Posterior cingulate gyrus (tissue), 11 donors: ENCODE results near the gene ARID5B.
A peak's percentile ranks its signal among the peaks of the same experiment; 100 is the strongest.
"Not testable (repeated sequence)": the region's sequence is repeated elsewhere in the genome, so short reads cannot be mapped to it uniquely, and the experiment has no call there.

ENCODE experiments used
- DNase-seq, 10 donors: peaks; one replicate each; pipeline versions ENCODE4 v3.0.0 to v3.0.0-alpha.2; 2020 to 2021; ENCODE audit warnings: mixed read lengths in 3 of 10
- intact Hi-C: fragments of 100-400 bp; cut with DNase I; formaldehyde crosslinking; loops from one replicate; pipeline ENCODE4 v1.15.1; 2023

ARID5B gene

DNA sequence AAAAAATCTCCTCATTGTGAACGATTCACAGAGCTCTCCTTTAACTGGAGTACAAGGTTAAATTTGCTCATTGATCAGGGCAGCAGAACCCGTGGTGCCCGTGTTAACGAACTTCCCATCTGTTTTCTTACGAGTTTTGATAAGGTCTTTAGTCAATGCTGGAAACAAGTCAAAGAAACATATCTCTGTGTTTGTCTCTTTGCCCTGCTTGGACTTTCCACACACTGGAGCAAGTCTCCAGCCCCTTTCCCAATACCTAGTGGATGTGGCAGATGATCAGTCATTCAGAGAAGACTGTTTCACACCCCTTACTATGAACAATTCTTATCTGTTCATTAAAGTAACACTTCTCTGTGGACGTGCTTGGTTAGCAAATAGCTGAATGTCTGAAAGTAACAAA is 121.3 kb downstream of the ARID5B start:
- intact Hi-C loops: no loop called here
- no peak for DNase-seq

DNA sequence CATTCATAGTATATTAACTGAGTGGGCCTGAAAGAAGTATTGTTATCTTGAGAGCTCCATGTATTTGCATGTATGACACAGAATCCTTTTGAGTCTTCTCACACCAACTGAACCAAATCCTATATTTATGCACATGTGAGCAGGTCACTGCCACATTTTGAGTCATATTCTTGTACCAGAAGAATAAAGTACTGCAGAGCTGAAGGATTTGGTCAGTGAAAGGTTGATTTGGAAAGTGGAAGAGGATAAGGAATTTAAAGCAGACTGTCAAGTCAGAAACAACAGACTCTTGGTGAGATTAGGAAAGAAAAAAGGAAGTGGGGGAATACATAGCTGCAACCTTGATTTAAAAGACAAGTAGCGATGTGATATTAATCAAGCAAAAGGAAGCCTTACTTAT is 121.8 kb downstream of the ARID5B start:
- intact Hi-C loops: no loop called here
- no peak for DNase-seq

DNA sequence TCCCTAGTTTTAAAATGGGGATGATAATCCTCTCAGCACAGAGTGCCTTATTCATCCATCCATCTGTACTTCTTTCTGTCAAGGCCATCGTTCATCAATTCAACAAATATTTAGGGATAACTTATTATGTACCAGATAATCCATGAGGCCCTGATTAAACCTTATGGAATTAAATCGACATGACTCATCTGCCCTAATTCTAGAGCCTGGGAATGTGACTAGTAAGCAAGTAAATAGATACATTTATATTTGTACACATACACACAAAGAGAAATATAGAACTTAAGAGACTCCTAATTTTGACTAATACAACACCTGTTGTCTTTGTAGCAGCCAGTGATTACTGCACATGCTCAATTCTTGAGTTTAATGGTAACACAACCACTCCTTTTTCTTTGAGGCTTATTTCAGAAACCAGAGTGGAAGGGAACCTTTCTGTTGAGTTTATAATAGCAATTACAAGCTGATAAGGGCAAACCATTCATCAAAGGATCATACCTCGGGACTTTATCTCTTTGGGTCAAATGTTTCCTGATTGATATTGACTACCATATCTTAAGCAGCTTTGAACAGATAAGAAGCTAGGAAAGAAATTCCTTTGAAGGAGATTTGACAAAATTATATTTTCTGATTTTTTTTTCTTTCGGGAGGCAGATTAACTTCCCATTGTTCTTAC is 122.7 kb downstream of the ARID5B start:
- intact Hi-C loops: no loop called here
- no peak for DNase-seq

DNA sequence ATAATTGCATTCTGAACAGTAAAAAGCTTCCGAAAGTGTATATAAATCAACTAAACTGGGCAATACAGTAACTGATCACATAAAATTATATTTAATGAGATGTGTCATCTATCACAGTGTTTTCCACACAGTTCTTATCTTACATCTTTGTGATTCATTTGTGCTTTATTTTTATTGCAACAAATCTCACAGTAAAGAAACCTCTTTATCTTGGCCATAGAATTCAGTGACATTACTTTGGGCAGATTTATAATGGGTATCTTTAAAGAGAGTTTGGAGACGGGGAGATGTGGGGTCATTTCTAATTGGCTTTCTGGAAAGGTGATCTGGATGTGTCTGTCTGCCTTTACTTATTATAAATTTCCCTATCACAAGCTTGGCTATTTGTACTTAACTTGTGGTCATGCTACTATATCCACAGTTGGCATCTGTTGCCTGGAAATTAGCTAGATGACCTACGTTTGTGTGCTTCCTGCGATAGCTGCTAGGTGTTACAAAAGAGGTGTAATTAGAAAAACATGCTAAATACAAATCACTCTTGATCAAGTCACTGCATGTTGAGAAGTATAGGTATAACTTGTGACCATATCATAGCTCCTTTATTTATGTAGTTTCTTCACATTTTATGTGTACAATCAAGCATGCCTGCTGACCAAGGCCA is 123.8 kb downstream of the ARID5B start:
- intact Hi-C loops: no loop called here
- no peak for DNase-seq

DNA sequence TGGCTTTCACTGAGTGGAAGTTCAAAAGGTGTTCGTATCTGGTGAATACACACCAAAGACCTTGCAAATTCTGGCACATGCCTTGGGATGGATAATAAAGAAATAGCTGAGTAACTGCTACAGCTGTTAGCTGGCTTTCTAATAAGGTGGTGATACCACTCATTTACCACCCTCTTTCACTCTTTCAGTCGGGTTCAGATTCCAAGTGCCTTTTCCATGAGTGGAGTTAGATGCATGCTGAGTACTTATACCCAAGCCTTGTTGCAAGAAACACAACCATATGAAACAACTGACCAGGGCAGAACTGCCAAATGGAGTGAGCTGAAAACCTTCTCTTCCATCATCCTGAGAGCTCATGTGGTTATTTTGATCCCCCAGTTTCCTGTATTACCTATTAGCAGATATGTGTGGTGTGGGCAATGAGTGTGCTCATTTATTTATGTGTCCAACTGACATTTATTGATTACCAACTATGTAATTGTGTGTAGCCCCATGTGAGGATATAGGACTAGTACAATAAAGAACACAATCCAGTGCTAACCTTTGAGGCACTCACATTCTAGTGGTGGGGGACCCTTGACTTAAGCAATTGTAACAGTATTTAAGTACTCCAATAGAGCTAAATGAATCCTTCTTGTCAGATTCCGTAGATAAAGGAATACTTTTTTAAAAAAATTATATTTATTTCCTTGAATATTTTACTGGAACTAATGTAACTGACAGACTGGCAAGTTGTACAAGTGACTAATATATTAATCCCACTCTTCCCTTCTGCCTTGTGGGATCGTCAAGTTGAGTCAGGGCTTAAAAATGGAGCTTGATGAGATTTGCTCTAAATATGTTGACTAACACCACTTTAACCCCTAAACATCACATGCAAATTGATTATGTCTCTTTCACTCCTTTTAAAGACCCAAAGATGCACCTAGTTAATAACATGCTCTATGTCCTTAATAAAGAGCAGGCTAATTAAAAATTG is 124.7 kb downstream of the ARID5B start:
- intact Hi-C loops: no loop called here
- no peak for DNase-seq

DNA sequence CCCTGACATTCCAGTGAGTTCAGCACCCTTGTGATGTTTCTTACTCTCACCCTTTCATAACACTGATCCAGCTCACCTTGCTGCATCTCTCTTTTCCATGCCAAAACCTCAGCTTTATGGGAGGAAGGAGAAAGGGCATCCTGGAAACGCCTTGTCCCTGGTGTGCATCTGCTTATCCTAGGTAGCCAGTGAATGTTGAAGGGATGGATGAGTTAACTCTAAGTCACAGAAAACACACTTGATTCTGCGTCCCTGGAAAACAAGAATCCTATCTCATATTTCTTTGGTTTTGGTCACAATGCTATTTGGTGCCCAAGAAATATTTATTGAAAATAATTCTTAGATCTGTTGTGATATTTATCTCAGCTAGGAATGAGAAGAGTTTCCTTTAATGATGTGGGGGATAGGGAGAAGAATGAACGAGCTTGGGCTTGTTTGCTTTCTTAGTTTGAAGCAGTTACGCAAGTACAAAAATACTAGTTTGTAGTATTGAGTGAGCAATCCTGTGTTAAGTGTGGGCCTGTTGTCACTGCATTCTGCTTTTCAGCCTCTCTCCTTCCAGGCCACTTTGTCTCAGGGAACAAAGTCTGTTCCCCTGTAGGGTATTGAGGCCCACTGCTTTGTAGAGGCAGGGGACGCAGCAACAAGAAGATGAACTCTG is 126.5 kb downstream of the ARID5B start:
- no peak for DNase-seq
- intact Hi-C loops: no loop called here

DNA sequence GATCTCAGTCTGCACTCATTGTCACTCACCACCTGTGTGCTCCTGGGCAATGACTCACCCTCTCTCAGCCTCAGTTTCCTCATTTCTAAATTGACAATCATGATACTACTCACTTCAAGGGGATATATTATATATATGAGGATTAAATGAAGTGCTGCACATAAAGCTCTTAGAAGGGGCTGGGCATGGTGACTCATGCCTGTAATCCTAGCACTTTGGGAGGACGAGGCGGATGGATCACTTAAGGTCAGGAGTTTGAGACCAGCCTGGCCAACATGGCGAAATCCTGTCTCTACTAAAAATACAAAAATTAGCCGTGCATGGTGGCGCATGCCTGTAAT is 127.0 kb downstream of the ARID5B start:
- intact Hi-C loops: not testable (repeated sequence)

DNA sequence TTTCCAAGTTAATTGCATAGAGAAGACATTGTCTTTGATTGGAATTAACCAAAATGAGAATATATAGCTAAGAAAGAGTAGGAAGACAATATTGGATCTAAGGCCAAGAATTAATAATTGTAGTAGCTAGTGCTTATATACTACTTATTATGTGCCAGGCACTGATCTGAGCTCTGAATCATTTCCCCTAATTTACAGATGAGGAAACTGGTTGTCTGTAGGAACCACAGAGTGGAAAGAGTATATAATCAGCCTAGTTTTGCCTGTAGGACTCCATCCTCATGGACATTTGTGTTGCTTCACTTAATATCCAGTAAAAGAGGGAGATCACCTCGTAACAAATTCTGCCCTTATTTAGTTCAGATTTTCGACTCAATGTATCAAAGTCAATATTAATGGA is 127.9 kb downstream of the ARID5B start:
- intact Hi-C loops: no loop called here
- no peak for DNase-seq

More for the DNA sequence above, 127.0 kb downstream of the ARID5B start:
- DNase-seq: not testable (repeated sequence)

DNA sequence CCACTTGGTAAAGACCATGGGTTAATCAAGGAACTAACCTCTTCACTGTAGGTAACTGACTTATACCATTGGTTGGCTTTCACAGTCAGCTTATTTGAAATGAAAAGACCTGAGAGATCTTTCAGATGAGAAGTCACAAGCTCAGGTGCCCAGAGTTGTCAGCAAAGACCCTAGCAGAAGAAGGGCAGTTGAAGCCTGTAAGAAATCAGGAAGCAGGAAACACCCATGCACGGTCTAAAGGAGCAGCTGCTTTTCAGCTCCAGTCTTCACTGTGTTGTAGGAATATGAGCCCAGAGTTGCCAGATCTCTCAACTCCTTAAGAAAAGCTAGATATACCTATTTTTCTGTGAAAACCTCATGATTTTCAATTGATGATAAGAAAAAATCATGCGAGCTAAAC is 130.0 kb downstream of the ARID5B start:
- intact Hi-C loops: no loop called here
- no peak for DNase-seq

DNA sequence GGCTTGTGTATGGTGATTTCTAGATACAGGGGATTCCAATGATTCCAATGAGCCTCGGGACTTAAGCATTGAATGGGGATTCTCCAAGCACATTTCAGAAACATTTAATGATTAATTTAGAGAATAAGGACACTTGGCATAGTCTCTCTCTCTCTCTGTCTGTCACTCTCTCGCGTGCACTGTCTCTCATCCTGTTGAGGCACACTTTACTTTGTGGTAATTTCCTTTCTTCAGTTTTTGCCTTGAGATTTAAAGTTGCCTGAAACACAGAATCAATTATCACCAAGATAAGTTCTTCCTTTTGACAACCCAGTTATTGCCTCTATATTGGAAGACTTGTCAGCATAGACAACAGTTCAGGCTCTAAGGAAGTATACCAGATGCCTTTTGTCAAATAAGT is 131.6 kb downstream of the ARID5B start:
- DNase-seq: no peak
- intact Hi-C loops: no loop called here

DNA sequence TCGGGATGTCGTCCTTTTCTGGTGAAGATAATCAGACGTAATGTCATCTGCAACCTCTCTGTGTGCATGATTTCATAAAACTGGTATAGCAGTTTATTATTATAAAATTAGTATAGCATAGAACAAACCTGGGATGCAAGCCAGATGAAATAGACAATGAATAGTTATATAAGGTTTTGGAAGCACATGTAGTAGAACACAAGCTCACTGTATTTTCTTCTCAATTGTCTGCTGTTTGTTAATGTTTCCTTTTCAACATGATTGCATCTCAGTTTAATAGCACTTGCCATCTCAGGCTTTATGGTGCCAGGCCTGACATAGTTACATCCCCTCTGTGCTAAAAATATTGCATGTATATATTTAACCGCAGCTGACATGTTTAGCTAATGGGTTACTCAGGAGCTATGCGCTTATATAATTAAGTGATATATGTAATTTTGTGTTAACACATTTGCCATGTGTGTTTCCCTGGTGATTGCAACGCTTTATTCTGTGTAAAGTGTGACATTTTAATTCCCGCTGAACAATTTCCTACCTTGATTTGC is 132.7 kb downstream of the ARID5B start:
- no peak for DNase-seq
- intact Hi-C loops: no loop called here

DNA sequence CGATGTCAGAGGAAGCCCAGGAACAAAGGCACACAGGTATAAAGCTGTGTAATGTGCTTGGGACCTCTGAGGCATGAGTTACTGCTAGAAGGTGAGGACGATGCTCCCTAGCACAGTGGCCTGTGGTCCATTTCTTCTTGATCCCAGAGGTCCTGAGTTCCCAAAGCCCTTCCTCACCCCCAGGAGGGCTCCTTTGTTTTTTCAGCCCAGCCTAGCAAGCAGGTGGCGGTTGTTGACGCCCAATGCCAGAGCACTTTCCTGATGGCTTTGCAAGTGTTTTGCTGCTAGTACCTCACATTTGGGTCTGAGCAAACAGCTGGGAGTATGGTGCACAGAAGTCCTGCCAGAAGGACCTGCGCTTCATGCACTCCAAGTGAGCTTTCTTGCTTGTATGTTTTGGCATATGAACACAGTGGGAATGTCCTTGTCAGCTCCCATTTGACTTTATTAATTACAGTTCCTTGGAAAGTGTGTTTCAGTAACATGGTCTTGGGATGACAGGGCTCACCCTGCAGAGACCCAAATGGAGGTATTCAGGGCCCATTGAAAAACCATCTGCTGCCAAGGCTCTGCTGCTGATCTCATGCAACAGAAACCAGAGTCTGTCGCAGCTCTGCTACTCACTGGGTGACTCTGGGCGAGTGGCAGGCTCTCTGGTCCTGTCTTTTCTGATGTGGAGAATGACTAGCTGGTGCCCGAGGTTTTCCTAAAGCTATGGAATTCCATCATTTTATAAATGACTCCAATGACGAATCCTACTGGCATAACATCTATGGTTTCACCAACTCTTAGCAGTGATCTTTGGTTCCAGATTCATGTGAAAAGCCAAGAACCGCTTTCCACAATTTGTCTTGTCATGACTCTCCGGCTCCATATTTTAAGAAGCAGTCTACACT is 134.9 kb downstream of the ARID5B start:
- intact Hi-C loops: no loop called here
- no peak for DNase-seq

DNA sequence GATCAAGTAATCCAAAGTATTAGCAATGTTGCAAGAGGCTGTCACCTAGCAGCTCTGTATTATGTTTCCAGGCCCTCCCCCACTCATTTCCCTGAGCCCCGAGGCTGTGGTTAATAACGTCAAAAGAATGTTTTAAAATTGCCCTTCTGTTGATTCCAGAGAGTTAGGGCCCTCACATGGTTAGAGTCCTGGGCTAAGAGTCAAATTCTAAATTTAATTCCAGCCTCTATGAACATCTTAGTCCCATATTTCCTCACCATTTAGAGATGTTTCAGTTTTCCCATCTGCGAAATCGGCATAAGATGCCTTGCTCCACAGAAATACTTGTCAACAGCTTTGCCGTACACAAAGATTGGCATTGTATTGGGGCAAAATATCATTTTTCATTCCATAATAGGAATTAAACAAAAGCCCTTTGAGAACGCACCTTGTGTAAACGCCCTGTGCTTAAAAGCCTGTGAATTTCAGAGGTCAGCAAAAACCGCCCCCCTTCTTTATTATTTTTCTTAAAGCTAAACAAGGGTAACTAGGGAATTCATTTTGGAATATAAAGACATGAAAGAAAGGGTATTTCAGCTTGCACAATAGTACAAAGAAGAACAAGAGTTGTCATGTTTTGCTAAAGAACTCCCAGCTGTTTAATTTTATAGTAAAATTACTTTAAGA is 135.8 kb downstream of the ARID5B start:
- intact Hi-C loops: no loop called here

DNA sequence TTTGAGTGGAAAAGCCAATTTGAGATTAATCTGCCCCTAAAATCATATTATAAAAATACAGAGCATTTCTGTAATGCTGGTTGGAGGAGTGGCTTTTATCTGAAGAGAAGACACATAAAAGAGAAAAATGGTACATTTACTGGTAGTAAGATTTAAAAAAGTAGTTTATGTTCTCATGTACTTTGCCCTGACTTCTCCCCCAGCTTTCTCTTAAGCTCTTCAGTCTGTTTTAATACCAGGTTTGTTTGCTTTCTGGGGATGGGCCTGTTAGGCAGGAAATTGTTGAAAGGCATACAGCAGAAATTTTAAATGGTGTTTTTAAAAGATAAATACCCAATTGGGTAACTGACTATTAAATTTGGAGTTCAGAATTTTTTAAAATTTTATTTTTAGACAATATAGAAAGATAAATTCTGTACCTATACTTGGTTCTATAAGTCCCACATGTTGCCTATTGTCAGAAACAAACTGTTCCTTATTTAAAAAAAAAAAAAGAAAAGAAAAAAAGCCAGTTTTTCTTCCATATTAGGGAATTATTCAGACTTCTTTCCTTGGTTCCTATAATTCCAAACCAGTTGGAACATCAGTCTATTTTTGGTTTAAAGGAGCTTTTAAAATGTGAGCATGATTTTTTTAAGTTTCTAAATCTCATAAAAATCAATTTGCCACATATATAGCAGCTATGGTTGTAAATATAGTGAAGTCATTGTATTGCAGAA is 136.6 kb downstream of the ARID5B start:
- DNase-seq: no peak
- intact Hi-C loops: loop anchor here (1.0 kb wide), 1 partner anchor 207 kb away; no protein-coding TSS in a partner anchor

More for the DNA sequence above, 135.8 kb downstream of the ARID5B start:
- DNase-seq: no peak

DNA sequence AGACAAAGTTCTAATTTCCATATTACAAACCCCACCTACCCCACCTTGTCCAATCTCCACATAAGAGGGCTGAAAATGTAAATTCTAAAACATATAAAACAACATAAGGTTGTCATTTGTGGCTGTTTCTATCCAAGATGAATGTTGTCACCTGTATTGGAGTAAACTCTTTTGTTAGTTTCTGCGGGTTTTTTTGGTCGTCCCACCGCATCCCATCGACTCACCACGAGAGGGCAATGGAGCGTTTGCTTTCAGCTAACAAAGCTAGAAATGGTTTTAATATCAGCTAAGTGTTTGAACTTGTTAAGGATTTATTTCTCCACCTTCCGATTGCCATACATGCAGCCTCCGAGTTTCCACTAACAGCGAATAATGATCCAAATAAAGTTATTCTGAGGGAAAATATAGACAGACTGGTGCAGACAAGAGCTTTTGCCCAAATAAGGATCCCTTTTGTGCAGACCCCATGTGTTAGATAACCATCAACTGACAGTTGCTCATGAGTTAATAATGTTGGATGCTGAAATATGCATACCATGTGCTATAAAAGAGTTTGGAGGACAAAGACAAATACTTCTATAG is 137.2 kb downstream of the ARID5B start:
- intact Hi-C loops: loop anchor here (1.0 kb wide), 1 partner anchor 207 kb away; no protein-coding TSS in a partner anchor
- peak; percentile 23 to 95 (median 73) for DNase-seq

DNA sequence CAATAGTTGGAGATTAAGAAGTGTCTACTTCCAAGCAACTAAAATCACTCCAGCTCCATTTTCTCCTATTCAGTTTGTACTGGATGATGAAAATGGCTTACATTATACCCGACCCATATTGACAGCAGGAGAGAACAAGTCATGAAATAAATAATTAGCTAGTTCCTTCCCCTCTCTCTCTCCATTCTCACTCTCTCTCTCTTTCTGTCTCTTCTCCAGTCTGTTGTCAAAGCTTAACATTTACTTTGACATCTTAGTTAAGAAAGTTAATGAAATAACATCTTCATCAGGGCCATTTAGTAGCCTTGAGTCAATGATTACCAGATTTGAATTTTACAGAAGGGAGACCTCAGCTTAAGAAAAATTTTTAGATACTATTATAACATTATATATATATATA is 138.5 kb downstream of the ARID5B start:
- intact Hi-C loops: loop anchor here (5.0 kb wide), 1 partner anchor 138 kb away; the partner anchor contains the start of gene ARID5B

DNA sequence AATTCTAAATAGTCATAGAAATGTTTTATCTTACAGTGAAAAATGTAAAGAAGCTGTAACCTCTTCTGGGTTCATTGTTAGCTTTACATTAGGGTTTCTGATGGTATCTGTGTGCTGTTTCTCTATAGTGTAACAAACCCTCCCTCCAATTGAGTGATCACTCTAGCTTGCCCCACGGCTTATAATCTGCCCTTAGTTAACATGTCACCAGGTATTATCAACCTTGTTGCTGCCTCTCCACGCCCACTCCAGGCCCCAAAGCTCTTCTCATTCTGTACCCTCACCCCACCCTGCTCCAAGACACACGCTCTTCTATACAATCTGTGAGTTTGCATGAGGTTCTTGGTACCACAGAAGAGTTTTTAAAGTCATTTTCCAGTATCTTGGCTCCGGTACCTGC is 139.4 kb downstream of the ARID5B start:
- no peak for DNase-seq
- intact Hi-C loops: loop anchor here (5.0 kb wide), 1 partner anchor 139 kb away; the partner anchor contains the start of gene ARID5B

More for the DNA sequence above, 138.5 kb downstream of the ARID5B start:
- DNase-seq: no peak
